H1 (cell line): Measurements from ENCODE around the gene ANKS1B. TPM values are rescaled to one million over a fixed set of nuclear protein-coding genes. Genes with fewer than 3 reads are reported as not detected.

ENCODE experiments used
- CTCF ChIA-PET: fragments of 300-600 bp; sonication (Branson Sonifier 250); formaldehyde crosslinking; loops from one replicate; lab custom pipeline; 2021; ENCODE audit not compliant: partially characterized antibody; lab: Charles Lee
- POLR2A ChIA-PET: fragments of 300-600 bp; sonication (Branson Sonifier 250); formaldehyde crosslinking; loops from one replicate; lab custom pipeline; 2021; ENCODE audit warnings: inconsistent platforms; ENCODE audit not compliant: partially characterized antibody; lab: Charles Lee
- DNase-seq, 2 experiments: peaks; one replicate each; pipeline versions ENCODE4 v3.0.0 to v3.0.0-alpha.2; 2010 to 2022; ENCODE audit warnings: low spot score in 2 of 2, low read depth in 1 of 2, mixed read lengths in 1 of 2
- FAIRE-seq: peaks from 2 replicates; lab custom pipeline; 2011; peaks lifted over from hg19 to GRCh38; lab: Jason Lieb, UNC
- H2AFZ ChIP-seq: 2 replicates; pipeline ENCODE4 v1.8.1; 2012; ENCODE audit warnings: low read length, inconsistent platforms
- H2AK5ac ChIP-seq: 2 replicates; pipeline ENCODE4 v1.6.1; 2013; ENCODE audit warnings: low read depth, low read length
- H2BK120ac ChIP-seq: replicated peaks from 2 replicates; pipeline ENCODE3; 2013; ENCODE audit warnings: low read depth, low read length, inconsistent platforms
- H2BK12ac ChIP-seq: 2 replicates; pipeline ENCODE4 v1.6.1; 2013; ENCODE audit warnings: low read depth, low read length
- H2BK15ac ChIP-seq: 2 replicates; pipeline ENCODE4 v1.6.1; 2013; ENCODE audit warnings: low read length
- H2BK20ac ChIP-seq: 2 replicates; pipeline ENCODE4 v1.6.1; 2013; ENCODE audit warnings: low read length
- H2BK5ac ChIP-seq: 2 replicates; pipeline ENCODE4 v1.6.1; 2013; ENCODE audit warnings: low read depth, low read length
- H3K14ac ChIP-seq: 2 replicates; pipeline ENCODE4 v1.6.1; 2013; ENCODE audit warnings: inconsistent platforms; ENCODE audit not compliant: insufficient read length
- H3K18ac ChIP-seq: 2 replicates; pipeline ENCODE4 v1.6.1; 2013; ENCODE audit warnings: low read length; ENCODE audit errors: extremely low read depth
- H3K23ac ChIP-seq: 2 replicates; pipeline ENCODE4 v1.6.1; 2013; ENCODE audit warnings: inconsistent platforms; ENCODE audit not compliant: insufficient read length
- H3K23me2 ChIP-seq: 2 replicates; pipeline ENCODE4 v1.6.1; 2013; ENCODE audit warnings: low read depth, low read length
- H3K27ac ChIP-seq: 2 replicates; pipeline ENCODE4 v1.6.1; 2011; ENCODE audit warnings: low read depth, low read length, inconsistent platforms
- H3K27me3 ChIP-seq, 4 experiments: replicated peaks in 1 of 4; 1 replicate in 1 of 4; 2 replicates in 3 of 4; pipeline versions ENCODE4 v1.6.1 to v1.8.1; 2011 to 2013; ENCODE audit warnings: low read length in 3 of 4, mild to moderate bottlenecking in 3 of 4, inconsistent platforms in 2 of 4, mixed read lengths in 2 of 4, moderate library complexity in 1 of 4; ENCODE audit not compliant: control insufficient read depth in 3 of 4, insufficient read depth in 3 of 4; ENCODE audit errors: extremely low read depth in 1 of 4
- H3K36me3 ChIP-seq, 4 experiments: 2 replicates each; pipeline versions ENCODE4 v1.6.1 to v1.8.1; 2011 to 2013; ENCODE audit warnings: mild to moderate bottlenecking in 4 of 4, low read length in 3 of 4, moderate library complexity in 2 of 4, control low read depth in 1 of 4, inconsistent platforms in 1 of 4; ENCODE audit not compliant: insufficient read depth in 4 of 4, control insufficient read depth in 2 of 4
- H3K4ac ChIP-seq: replicated peaks from 2 replicates; pipeline ENCODE3; 2013; ENCODE audit warnings: low read length, low read depth, mixed read lengths, inconsistent platforms; ENCODE audit not compliant: insufficient read length
- H3K4me1 ChIP-seq, 4 experiments: replicated peaks in 1 of 4; 1 replicate in 1 of 4; 2 replicates in 3 of 4; pipeline versions ENCODE4 v1.6.1 to v1.8.1; 2011 to 2013; ENCODE audit warnings: low read length in 3 of 4, inconsistent platforms in 2 of 4, mixed read lengths in 1 of 4; ENCODE audit not compliant: insufficient read depth in 4 of 4, control insufficient read depth in 3 of 4
- H3K4me2 ChIP-seq, 2 experiments: 2 replicates each; pipeline versions ENCODE4 v1.6.1 to v1.8.1; 2011 to 2013; ENCODE audit warnings: low read depth in 2 of 2, low read length in 2 of 2, control low read depth in 1 of 2, inconsistent platforms in 1 of 2, mild to moderate bottlenecking in 1 of 2; ENCODE audit not compliant: insufficient read depth in 1 of 2
- H3K4me3 ChIP-seq, 4 experiments: fragments of 200-600, 300-600 bp in 1 of 4; sonication (generic), shearing (Covaris generic), sonication (Bioruptor Twin) in 1 of 4; 2 replicates each; pipeline versions ENCODE4 v1.5.1 to v1.8.1; 2011 to 2016; ENCODE audit warnings: low read length in 4 of 4, low read depth in 3 of 4, control low read depth in 2 of 4, inconsistent platforms in 2 of 4, mild to moderate bottlenecking in 2 of 4, mixed read lengths in 1 of 4, moderate library complexity in 1 of 4; ENCODE audit not compliant: insufficient read depth in 2 of 4; ENCODE audit errors: extremely low read depth in 1 of 4
- H3K56ac ChIP-seq: replicated peaks from 2 replicates; pipeline ENCODE3; 2013; ENCODE audit warnings: low read depth, mild to moderate bottlenecking, mixed read lengths, low read length, inconsistent platforms; ENCODE audit not compliant: insufficient read length
- H3K79me1 ChIP-seq: 2 replicates; pipeline ENCODE4 v1.6.1; 2013; ENCODE audit warnings: low read depth, low read length, control low read depth
- H3K79me2 ChIP-seq, 2 experiments: 2 replicates each; pipeline versions ENCODE4 v1.6.1 to v1.8.1; 2012 to 2013; ENCODE audit warnings: low read length in 2 of 2, mild to moderate bottlenecking in 2 of 2, inconsistent platforms in 1 of 2; ENCODE audit not compliant: insufficient read depth in 2 of 2, control insufficient read depth in 1 of 2
- H3K9ac ChIP-seq, 4 experiments: replicated peaks in 1 of 4; 1 replicate in 1 of 4; 2 replicates in 3 of 4; pipeline versions ENCODE4 v1.6.1 to v1.8.1; 2011 to 2013; ENCODE audit warnings: low read depth in 3 of 4, low read length in 3 of 4, control low read depth in 2 of 4, mild to moderate bottlenecking in 2 of 4, moderate library complexity in 2 of 4, inconsistent platforms in 1 of 4; ENCODE audit errors: extremely low read depth in 1 of 4
- H3K9me3 ChIP-seq, 2 experiments: 2 replicates each; pipeline versions ENCODE4 v1.6.1 to v1.8.1; 2012 to 2013; ENCODE audit warnings: mild to moderate bottlenecking in 2 of 2, moderate library complexity in 2 of 2, control low read depth in 1 of 2, inconsistent platforms in 1 of 2, low read depth in 1 of 2, low read length in 1 of 2, mixed read lengths in 1 of 2; ENCODE audit not compliant: insufficient read depth in 2 of 2
- H4K20me1 ChIP-seq, 2 experiments: replicated peaks in 1 of 2; 2 replicates each; pipeline versions ENCODE3 to v1.8.1; 2011 to 2013; ENCODE audit warnings: inconsistent platforms in 2 of 2, low read length in 2 of 2, mild to moderate bottlenecking in 1 of 2; ENCODE audit not compliant: insufficient read depth in 2 of 2, control insufficient read depth in 1 of 2
- H4K5ac ChIP-seq: 2 replicates; pipeline ENCODE4 v1.6.1; 2013; ENCODE audit warnings: low read length, low read depth, mixed read lengths, inconsistent platforms; ENCODE audit not compliant: insufficient read length
- H4K8ac ChIP-seq: 2 replicates; pipeline ENCODE4 v1.8.0; 2013; ENCODE audit warnings: mild to moderate bottlenecking, moderate library complexity, low read length, inconsistent platforms; ENCODE audit not compliant: insufficient read depth; ENCODE audit errors: extremely low read depth
- H4K91ac ChIP-seq: replicated peaks from 2 replicates; pipeline ENCODE3; 2013; ENCODE audit warnings: low read length, mixed read lengths, inconsistent platforms; ENCODE audit not compliant: insufficient read length
- E2F6 ChIP-seq: IDR thresholded peaks from 2 replicates; pipeline ENCODE4 v1.6.1; 2012; ENCODE audit warnings: inconsistent platforms
- GTF2F1 ChIP-seq: IDR thresholded peaks from 2 replicates; pipeline ENCODE4 v1.6.1; 2012; ENCODE audit warnings: low read depth, low read length, improper control_type of control experiment, borderline replicate concordance
- MAX ChIP-seq: IDR thresholded peaks from 2 replicates; pipeline ENCODE4 v1.6.1; 2012; ENCODE audit warnings: inconsistent platforms
- RFX5 ChIP-seq: IDR thresholded peaks from 2 replicates; pipeline ENCODE4 v1.6.1; 2011; ENCODE audit warnings: low read depth, low read length, improper control_type of control experiment, borderline replicate concordance
- SIX5 ChIP-seq: IDR thresholded peaks from 2 replicates; pipeline ENCODE4 v1.6.1; 2011; ENCODE audit warnings: mild to moderate bottlenecking, low read depth, low read length
- polyA plus RNA-seq, 7 experiments: library from polyadenylated mRNA; depleted of rRNA in 3 of 7; stranded (reverse) in 5 of 7; unstranded in 2 of 7; fragments of >200 nt in 5 of 7; fragments of 200-250 nt in 2 of 7; gene quantifications; 1 replicate in 5 of 7; 2 replicates in 1 of 7; 4 replicates in 1 of 7; pipeline versions ENCODE4 v1.2.1 to v1.2.3, GENCODE V29; 2011 to 2013; ENCODE audit warnings: missing spikeins in 2 of 7, mixed read lengths in 2 of 7
- total RNA-seq: library from RNA; stranded (reverse); fragmentation: NEBNext Ultra II Directional; extraction: Animal tissue kit (Norgen Biotek cat#: 25700); gene quantifications from 2 replicates; pipeline ENCODE4 v1.2.1, GENCODE V29; 2021

Gene ANKS1B
- total and polyA plus RNA-seq, 2 of the 8 experiments (the other 6 are each of a cell fraction or from before 2014, with no cell fraction given), result 2.7 to 6.1 TPM

GRCh38 chr12:98903875-98904274 is 1080.9 kb downstream of the ANKS1B start:
- Histone ChIP-seq H3K36me3 (no peaks in the 10 kb centered on the region), H4K8ac (no peak overlapping the region), H3K56ac (no peak overlapping the region), H3K14ac (no peak overlapping the region), H3K27me3 (no peaks in the 10 kb centered on the region), H3K27ac (no peak overlapping the region), H2BK15ac (no peak overlapping the region), H3K4me2 (no peak overlapping the region), H4K5ac (no peak overlapping the region), H2BK5ac (no peak overlapping the region), H4K91ac (no peak overlapping the region), H2AFZ (no peak overlapping the region), H3K9me3 (no peaks in the 10 kb centered on the region), H2BK120ac (no peak overlapping the region), H3K9ac (no peak overlapping the region), H3K79me1 (no peaks in the 10 kb centered on the region), H3K4me1 (no peaks in the 10 kb centered on the region), H3K4ac (no peak overlapping the region), H3K23me2 (no peaks in the 10 kb centered on the region), H4K20me1 (no peaks in the 10 kb centered on the region), H2BK20ac (no peak overlapping the region), H3K18ac (no peak overlapping the region), H3K23ac (no peak overlapping the region), H3K4me3 (no peak overlapping the region)
- no peak for FAIRE-seq
- POLR2A ChIA-PET, result no interaction called here
- TF ChIP-seq MAX (no peak), E2F6 (no peak), GTF2F1 (no peak), SIX5 (no peak), RFX5 (no peak)
- TF ChIP-seq, all 59 proteins: peak for 0
- Histone ChIP-seq H2AK5ac (no peak overlapping the region), H2BK12ac (no peak overlapping the region), H3K79me2 (no peaks in the 10 kb centered on the region)
- CTCF ChIA-PET, result interaction anchor here (0.5 to 2.9 kb wide), 5 partner anchors 35 to 200 kb away, joined by 3 to 15 read pairs (median 3); no protein-coding TSS in a partner anchor
- DNase-seq, result no peak
